Prostate gland (tissue), 2 donors: ENCODE data around the gene C10orf88. TPM values are rescaled to one million over a fixed set of nuclear protein-coding genes. Genes with fewer than 3 reads are reported as not detected.
"Not testable (repeated sequence)": the region's sequence is repeated elsewhere in the genome, so short reads cannot be mapped to it uniquely, and the experiment has no call there.

Experiments used
- DNase-seq: peaks from one replicate; pipeline ENCODE4 v3.0.0-alpha.2; 2019; ENCODE audit warnings: low spot score
- H3K27ac ChIP-seq, 2 donors: fragments of 200-600 bp; sonication (generic); 2 replicates each; pipeline ENCODE4 v1.5.1; 2017 to 2019
- H3K27me3 ChIP-seq: fragments of 200-600 bp; sonication (generic); replicated peaks from 2 replicates; pipeline ENCODE4 v1.5.1; 2019; ENCODE audit not compliant: insufficient read depth
- H3K36me3 ChIP-seq, 2 donors: fragments of 200-600 bp; sonication (generic); 1 replicate in 1 of 2; 2 replicates in 1 of 2; pipeline versions ENCODE4 v1.5.1 to v1.8.1; 2017 to 2019
- H3K4me1 ChIP-seq: fragments of 200-600 bp; sonication (generic); replicated peaks from 2 replicates; pipeline ENCODE4 v1.5.1; 2019
- H3K4me3 ChIP-seq, 2 donors: fragments of 200-600 bp; sonication (generic); 2 replicates each; pipeline ENCODE4 v1.5.1; 2017 to 2019
- H3K9me3 ChIP-seq: fragments of 200-600 bp; sonication (generic); 2 replicates; pipeline ENCODE4 v1.5.1; 2017
- CTCF ChIP-seq, 4 experiments: fragments of 200-600 bp in 2 of 4; fragments of 450-650 bp in 2 of 4; sonication (generic) in 2 of 4; IDR thresholded peaks; 1 replicate in 3 of 4; 2 replicates in 1 of 4; pipeline ENCODE4 v1.5.1; 2016 to 2019; ENCODE audit warnings: antibody characterized with exemption in 4 of 4, mild to moderate bottlenecking in 2 of 4, moderate library complexity in 2 of 4
- POLR2A ChIP-seq: fragments of 450-650 bp; IDR thresholded peaks from one replicate; pipeline ENCODE4 v1.6.1; 2016; ENCODE audit warnings: antibody characterized with exemption, mild to moderate bottlenecking
- POLR2AphosphoS5 ChIP-seq: sonication (generic); formaldehyde crosslinking; IDR thresholded peaks from one replicate; pipeline ENCODE4 v1.6.1; 2017; ENCODE audit warnings: antibody characterized with exemption
- WGBS: methylation state at CpG from one replicate; pipeline ENCODE4 v1.1.5; 2018; 5-methylcytosine and 5-hydroxymethylcytosine counted together
- intact Hi-C: fragments of 100-400 bp; cut with DNase I; formaldehyde crosslinking; loops from one replicate; pipeline ENCODE4 v1.14.2; 2022
- total RNA-seq, 2 donors: library from RNA; depleted of rRNA; stranded (reverse); fragments of >200 nt; gene quantifications; one replicate each; pipeline ENCODE4 v1.1.0, GENCODE V29; 2016

C10orf88 gene
- total RNA-seq, 2 donors from 2014 or later: 6.6 to 15.2 TPM

GRCh38 chr10:122930140-122930539, 23.9 kb downstream of the C10orf88 start:
- DNase-seq: no peak
- H3K4me3 ChIP-seq: no peak overlapping the region
- 100% methylated on average over 1 of the region's 1 CpG for WGBS
- intact Hi-C loops: no loop called here
- TF ChIP-seq POLR2AphosphoS5 (no peak), POLR2A (no peak), CTCF (IDR thresholded peaks at IDR 0.05) (no peak)
- no peaks in the 10 kb centered on the region for H3K4me1 ChIP-seq
- no peaks in the 10 kb centered on the region for H3K36me3 ChIP-seq
- no peaks in the 10 kb centered on the region for H3K9me3 ChIP-seq
- H3K27ac ChIP-seq: no peak overlapping the region
- no peaks in the 10 kb centered on the region for H3K27me3 ChIP-seq

GRCh38 chr10:122915700-122916099, 38.3 kb downstream of the C10orf88 start:
- no peaks in the 10 kb centered on the region for H3K9me3 ChIP-seq
- no peaks in the 10 kb centered on the region for H3K4me1 ChIP-seq
- no peaks in the 10 kb centered on the region for H3K27me3 ChIP-seq
- no peak overlapping the region for H3K27ac ChIP-seq
- TF ChIP-seq POLR2AphosphoS5: no peak
- no peak for TF ChIP-seq CTCF (IDR thresholded peaks at IDR 0.05)
- TF ChIP-seq POLR2A: no peak
- H3K4me3 ChIP-seq: no peak overlapping the region
- H3K36me3 ChIP-seq: no peaks in the 10 kb centered on the region
- WGBS: 75% methylated on average over 2 of the region's 2 CpGs
- DNase-seq: no peak
- intact Hi-C loops: no loop called here

GRCh38 chr10:122911889-122912484, 42.0 kb downstream of the C10orf88 start:
- no peaks in the 10 kb centered on the region for H3K9me3 ChIP-seq
- no peaks in the 10 kb centered on the region for H3K4me1 ChIP-seq
- TF ChIP-seq POLR2A (no peak), POLR2AphosphoS5 (no peak), CTCF (IDR thresholded peaks at IDR 0.05) (no peak)
- WGBS: 28% methylated on average over 5 of the region's 5 CpGs
- no peak overlapping the region for H3K27ac ChIP-seq
- H3K27me3 ChIP-seq: no peaks in the 10 kb centered on the region
- no peak overlapping the region for H3K4me3 ChIP-seq
- no peaks in the 10 kb centered on the region for H3K36me3 ChIP-seq
- peak; percentile 8 for DNase-seq
- intact Hi-C loops: no loop called here

GRCh38 chr10:122910310-122910709, 43.7 kb downstream of the C10orf88 start, which contains the start of gene FAM24A:
Gene FAM24A, plus strand, starts transcription at chr10:122910610. Its CDS starts 1,025 bp downstream, at chr10:122911635.
- H3K4me1 ChIP-seq: no peaks in the 10 kb centered on the region
- 73% methylated on average over 1 of the region's 1 CpG for WGBS
- TF ChIP-seq POLR2AphosphoS5: no peak
- no peak for TF ChIP-seq CTCF (IDR thresholded peaks at IDR 0.05)
- TF ChIP-seq POLR2A: no peak
- H3K36me3 ChIP-seq: no peaks in the 10 kb centered on the region
- no peaks in the 10 kb centered on the region for H3K9me3 ChIP-seq
- H3K27ac ChIP-seq: no peak within 1 kb of the TSS
- DNase-seq: no peak
- intact Hi-C loops: no loop called here
- no peaks in the 10 kb centered on the region for H3K27me3 ChIP-seq
- no peak within 1 kb of the TSS for H3K4me3 ChIP-seq

- DNase-seq, H3K9me3 ChIP-seq, H3K4me1 ChIP-seq, H3K27me3 ChIP-seq, H3K4me3 ChIP-seq, H3K36me3 ChIP-seq, intact Hi-C loops, H3K27ac ChIP-seq: not testable (repeated sequence)
- WGBS: 78% methylated on average over 4 of the region's 4 CpGs
Measured at GRCh38 chr10:122903861-122904260, 50.2 kb downstream of the C10orf88 start.
